ENCODE measurements around the gene ITLN1.
"Not testable (repeated sequence)": the region's sequence is repeated elsewhere in the genome, so short reads cannot be mapped to it uniquely, and the experiment has no call there.

The ITLN1 gene

DNA sequence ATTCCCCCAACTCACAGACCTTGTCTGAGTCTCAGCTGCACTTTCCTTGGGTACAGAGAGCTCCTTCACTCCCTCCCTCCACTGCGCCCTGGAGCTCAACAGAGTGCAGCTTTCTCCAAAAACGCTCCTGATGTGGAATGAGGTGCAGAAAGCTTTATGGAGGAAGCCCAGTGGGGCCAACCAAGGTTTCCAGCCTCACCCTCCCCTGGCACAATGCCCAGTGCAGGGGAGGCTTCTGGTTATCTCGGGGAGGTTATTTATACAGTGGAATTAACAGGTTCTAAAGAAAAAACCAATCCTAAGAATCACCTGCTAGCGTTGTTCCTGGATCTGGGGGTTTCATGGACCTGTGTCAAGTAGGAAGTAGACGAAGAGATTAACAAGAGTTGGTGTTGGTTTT, at the start of gene ITLN1:
Gene ITLN1, minus strand, starts transcription at position 139 of the 400 bp plus-strand sequence. CDS start 303 bp downstream, outside the sequence.
- H3K4me3 ChIP-seq (ENCODE audit: low read depth, low read length) = no peak within 1 kb of the TSS
- no peaks in the 10 kb centered on the region for H3K36me3 ChIP-seq
- H3K27me3 ChIP-seq (ENCODE audit: insufficient read depth, low read depth, severe bottlenecking) = peaks cover 93% of the 10 kb centered on the region
- peaks cover 2% of the 10 kb centered on the region for H3K9me3 ChIP-seq (ENCODE audit: severe bottlenecking)
- H3K27ac ChIP-seq = no peak within 1 kb of the TSS
- DNase-seq = no peak
- TF ChIP-seq, protein P1, sequence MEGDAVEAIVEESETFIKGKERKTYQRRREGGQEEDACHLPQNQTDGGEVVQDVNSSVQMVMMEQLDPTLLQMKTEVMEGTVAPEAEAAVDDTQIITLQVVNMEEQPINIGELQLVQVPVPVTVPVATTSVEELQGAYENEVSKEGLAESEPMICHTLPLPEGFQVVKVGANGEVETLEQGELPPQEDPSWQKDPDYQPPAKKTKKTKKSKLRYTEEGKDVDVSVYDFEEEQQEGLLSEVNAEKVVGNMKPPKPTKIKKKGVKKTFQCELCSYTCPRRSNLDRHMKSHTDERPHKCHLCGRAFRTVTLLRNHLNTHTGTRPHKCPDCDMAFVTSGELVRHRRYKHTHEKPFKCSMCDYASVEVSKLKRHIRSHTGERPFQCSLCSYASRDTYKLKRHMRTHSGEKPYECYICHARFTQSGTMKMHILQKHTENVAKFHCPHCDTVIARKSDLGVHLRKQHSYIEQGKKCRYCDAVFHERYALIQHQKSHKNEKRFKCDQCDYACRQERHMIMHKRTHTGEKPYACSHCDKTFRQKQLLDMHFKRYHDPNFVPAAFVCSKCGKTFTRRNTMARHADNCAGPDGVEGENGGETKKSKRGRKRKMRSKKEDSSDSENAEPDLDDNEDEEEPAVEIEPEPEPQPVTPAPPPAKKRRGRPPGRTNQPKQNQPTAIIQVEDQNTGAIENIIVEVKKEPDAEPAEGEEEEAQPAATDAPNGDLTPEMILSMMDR (IDR thresholded peaks at IDR 0.05; ENCODE audit: low read depth, low read length) = no peak

DNA sequence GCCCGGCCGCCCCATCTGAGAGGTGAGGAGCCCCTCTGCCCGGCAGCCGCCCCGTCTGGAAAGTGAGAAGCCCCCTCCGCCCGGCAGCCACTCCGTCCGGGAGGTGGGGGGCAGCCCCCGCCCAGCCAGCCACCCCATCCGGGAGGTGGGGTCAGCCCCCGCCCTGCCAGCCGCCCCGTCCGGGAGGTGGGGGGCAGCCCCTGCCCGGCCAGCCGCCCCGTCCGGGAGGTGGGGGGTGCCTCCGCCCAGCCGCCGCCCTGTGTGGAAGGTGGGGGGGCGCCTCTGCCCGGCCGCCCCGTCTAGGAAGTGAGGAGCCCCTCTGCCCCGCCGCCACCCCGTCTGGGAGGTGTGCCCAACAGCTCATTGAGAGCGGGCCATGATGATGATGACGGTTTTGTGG, 48.3 kb upstream of the ITLN1 start:
- not testable (repeated sequence) for H3K27ac ChIP-seq; H3K4me3 ChIP-seq (ENCODE audit: low read depth, low read length); DNase-seq; H3K36me3 ChIP-seq
- Histone ChIP-seq H3K27me3 (ENCODE audit: insufficient read depth, low read depth, severe bottlenecking) (peaks cover 57% of the 10 kb centered on the region), H3K9me3 (ENCODE audit: severe bottlenecking) (peaks cover 51% of the 10 kb centered on the region)

DNA sequence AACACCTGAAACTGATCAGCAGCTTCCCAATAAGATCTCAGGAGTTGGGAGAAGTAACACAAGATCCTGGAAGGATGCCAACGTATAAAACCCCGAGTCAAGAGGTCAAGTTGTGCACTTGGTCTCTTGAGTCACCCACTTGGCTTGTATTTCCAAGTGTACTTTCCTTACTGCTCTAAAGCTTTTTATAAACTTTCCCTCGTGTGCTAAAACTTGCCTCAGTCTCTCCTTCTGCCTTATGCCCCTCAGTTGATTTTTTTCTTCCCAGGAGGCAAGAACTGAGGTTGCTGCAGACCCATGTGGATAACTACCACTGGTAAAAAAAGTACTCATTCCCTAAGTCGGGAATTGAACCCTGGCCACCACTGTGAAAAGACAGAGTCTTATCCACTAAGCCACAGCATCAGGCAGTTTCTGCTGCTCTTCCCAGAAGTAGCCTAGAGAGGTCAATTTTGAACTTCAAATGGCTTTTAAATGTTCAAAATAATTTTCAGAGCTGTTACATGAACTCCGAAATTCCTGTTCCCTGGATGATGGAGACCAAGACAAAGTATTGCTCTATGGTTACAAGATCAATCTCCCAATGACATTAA, 40.8 kb upstream of the ITLN1 start:
- H3K27ac ChIP-seq = no peak overlapping the region
- peaks cover 33% of the 10 kb centered on the region for H3K9me3 ChIP-seq (ENCODE audit: severe bottlenecking)
- TF ChIP-seq, protein P1 (IDR thresholded peaks at IDR 0.05; ENCODE audit: low read depth, low read length) = no peak
- H3K4me3 ChIP-seq (ENCODE audit: low read depth, low read length) = no peak overlapping the region
- DNase-seq = no peak
- H3K27me3 ChIP-seq (ENCODE audit: insufficient read depth, low read depth, severe bottlenecking) = peaks cover 79% of the 10 kb centered on the region
- no peaks in the 10 kb centered on the region for H3K36me3 ChIP-seq

DNA sequence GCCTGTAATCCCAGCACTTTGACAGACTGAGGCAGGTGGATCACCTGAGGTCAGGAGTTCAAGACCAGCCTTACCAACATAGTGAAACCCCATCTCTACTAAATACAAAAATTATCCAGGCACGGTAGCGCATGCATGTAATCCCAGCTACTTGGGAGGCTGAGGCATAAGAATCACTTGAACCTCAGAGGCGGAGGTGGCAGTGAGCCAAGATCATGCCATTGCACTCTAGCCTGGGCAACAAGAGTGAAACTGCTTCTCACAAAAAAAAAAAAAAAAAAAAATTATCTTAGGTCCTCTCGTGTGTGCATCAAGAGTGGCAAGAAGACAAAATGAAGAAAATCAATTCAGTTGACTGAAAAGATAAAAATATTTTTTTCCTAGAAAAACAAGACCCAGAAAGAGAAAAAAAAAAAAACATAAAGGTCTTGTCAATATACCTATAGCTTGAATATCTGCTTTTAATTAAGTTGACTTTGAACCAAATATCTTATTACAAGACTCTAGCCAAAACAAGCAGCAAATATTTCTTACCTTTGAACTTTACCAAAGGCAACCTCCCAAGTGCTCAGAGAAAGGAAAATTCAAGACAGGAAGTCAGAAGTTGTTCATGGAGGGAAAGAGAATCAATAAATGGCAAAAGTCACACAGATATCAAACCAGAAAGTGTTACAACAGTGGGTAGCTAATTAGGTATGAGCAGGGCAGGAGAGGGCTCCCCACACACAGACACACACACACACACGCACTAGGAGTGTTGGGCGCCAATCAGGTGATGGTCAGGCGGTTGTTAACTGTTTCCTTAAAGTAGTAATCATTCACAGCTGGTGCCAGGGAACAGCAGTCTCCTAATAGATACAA, 40.0 kb upstream of the ITLN1 start:
- DNase-seq = no peak
- Histone ChIP-seq H3K9me3 (ENCODE audit: severe bottlenecking) (peaks cover 33% of the 10 kb centered on the region), H3K27ac (no peak overlapping the region), H3K4me3 (ENCODE audit: low read depth, low read length) (no peak overlapping the region), H3K27me3 (ENCODE audit: insufficient read depth, low read depth, severe bottlenecking) (peaks cover 79% of the 10 kb centered on the region), H3K36me3 (no peaks in the 10 kb centered on the region)
- TF ChIP-seq, protein P1 (IDR thresholded peaks at IDR 0.05; ENCODE audit: low read depth, low read length) = no peak

DNA sequence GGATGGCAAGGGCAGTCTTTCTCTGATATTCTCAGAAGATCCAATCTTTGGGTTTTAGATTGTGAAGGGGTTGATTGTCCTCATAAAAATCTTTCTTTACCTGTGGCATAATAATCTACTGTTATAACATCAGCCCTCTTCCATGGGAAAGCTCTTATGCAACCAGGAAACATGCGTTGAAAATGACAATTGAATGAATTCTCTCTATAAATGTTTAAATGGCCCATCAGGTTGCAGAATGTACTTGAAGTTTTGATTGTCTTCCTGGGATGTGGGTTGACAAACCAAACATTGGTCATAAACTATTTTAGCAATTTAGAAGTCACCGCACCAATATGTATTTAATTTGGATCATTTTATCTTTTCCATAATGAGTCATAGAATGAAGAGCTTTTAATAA, 31.7 kb upstream of the ITLN1 start:
- TF ChIP-seq, protein P1 (IDR thresholded peaks at IDR 0.05; ENCODE audit: low read depth, low read length) = no peak
- no peak for DNase-seq
- Histone ChIP-seq H3K36me3 (no peaks in the 10 kb centered on the region), H3K27ac (no peak overlapping the region), H3K9me3 (ENCODE audit: severe bottlenecking) (peaks cover 4% of the 10 kb centered on the region), H3K27me3 (ENCODE audit: insufficient read depth, low read depth, severe bottlenecking) (peaks cover 81% of the 10 kb centered on the region), H3K4me3 (ENCODE audit: low read depth, low read length) (no peak overlapping the region)

DNA sequence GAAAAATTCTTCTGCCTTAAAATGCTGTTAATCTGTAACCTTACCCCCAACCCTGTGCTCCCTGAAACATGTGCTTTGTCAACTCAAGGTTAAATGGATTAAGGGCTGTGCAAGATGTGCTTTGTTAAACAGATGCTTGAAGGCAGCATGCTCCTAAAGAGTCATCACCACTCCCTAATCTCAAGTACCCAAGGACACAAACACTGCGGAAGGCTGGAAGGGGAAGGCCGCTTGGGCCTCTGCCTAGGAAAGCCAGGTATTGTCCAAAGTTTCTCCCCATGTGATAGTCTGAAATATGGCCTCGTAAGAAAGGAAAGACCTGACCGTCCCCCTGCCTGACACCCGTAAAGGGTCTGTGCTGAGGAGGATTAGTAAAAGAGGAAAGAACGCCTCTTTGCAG, 28.2 kb upstream of the ITLN1 start:
- H3K36me3 ChIP-seq; H3K27ac ChIP-seq; DNase-seq; H3K4me3 ChIP-seq (ENCODE audit: low read depth, low read length): not testable (repeated sequence)
- Histone ChIP-seq H3K9me3 (ENCODE audit: severe bottlenecking) (peaks cover 12% of the 10 kb centered on the region), H3K27me3 (ENCODE audit: insufficient read depth, low read depth, severe bottlenecking) (peaks cover 97% of the 10 kb centered on the region)

Measured in WERI-Rb-1 (cell line).